SU-DHL-6 (cell line): Measurements from ENCODE around the gene CHST14.

ENCODE experiments used
- CTCF ChIP-seq: fragments of 200-600 bp; sonication (generic); IDR thresholded peaks from one replicate; pipeline ENCODE4 v1.5.1; 2017; ENCODE audit warnings: antibody characterized with exemption, mild to moderate bottlenecking, low read length, moderate library complexity; ENCODE audit not compliant: insufficient read depth, poor library complexity, severe bottlenecking
- EZH2phosphoT487 ChIP-seq: fragments of 200-600 bp; sonication (generic), shearing (Covaris generic); conservative IDR thresholded peaks from 2 replicates; pipeline ENCODE4 v1.6.1; 2018; ENCODE audit warnings: mild to moderate bottlenecking, antibody characterized with exemption, low read length, moderate library complexity, mixed read lengths

- TF ChIP-seq CTCF (no peak), EZH2phosphoT487 (no peak)
Measured at GRCh38 chr15:40516322-40516721, 45.5 kb downstream of the CHST14 start.
